CD4-positive, alpha-beta T cell treated with Interleukin-15 for 1 hour (primary cell): Measurements from ENCODE around the gene SMOC2.
"Not testable (repeated sequence)": the region's sequence is repeated elsewhere in the genome, so short reads cannot be mapped to it uniquely, and the experiment has no call there.

Source experiments
- DNase-seq: peaks from one replicate; pipeline ENCODE4 v3.0.0-alpha.2; 2020

SMOC2 gene

DNA sequence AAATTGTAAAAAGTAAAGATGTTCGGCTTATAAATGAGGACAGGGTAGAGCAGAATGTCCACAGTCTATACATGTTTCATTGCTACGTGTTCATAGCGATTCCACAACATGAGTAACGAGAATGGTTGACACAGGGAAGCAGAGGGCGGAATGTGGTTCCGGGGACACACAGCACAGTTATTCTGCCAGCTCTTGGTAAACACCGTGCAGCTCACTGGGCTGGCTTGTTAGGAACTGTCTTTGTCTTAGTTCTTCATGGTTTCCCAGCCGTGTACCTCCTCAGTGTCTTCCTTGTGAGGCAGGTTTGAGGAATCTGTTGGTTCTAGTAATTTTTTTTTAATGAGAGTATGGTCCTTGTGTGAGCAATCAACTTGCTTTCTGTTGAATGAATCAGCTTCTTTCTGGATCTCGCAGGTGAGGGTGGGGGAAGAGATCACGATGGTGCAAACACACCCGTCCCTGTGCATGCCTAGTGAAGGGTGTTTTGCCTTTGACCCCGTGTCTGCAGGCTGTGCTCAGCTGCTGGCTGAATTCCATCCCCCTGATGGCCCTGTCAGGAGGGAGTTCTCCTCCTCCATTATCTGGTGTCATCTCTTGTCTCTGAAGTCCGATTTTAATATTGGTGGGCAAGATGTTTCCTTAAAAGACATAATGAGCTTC lies 168.2 kb downstream of the SMOC2 start:
- DNase-seq = no peak

GRCh38 chr6:168609914-168610490 lies 169.0 kb downstream of the SMOC2 start:
- DNase-seq = no peak

GRCh38 chr6:168610966-168611365 lies 170.0 kb downstream of the SMOC2 start:
- DNase-seq = not testable (repeated sequence)

DNA sequence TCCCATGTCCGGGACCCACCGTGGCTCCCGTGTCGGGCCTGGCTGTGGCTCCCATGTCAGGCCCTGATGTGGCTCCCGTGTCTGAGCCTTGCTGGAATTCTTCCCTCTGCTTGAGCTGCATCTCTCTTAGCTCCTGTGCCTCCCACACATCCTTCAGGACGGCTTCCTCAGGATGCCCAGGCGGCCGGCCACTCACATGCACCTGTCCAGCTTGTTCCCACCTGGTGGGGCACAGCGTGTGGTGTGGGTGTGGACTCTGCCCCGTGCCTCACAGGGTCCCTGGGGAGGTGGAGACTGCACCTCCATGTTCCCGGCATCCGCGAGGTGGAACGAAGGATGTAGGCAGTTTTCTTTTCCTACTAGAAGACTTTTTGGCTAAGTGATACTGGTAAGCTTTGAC lies 170.7 kb downstream of the SMOC2 start:
- no peak for DNase-seq

DNA sequence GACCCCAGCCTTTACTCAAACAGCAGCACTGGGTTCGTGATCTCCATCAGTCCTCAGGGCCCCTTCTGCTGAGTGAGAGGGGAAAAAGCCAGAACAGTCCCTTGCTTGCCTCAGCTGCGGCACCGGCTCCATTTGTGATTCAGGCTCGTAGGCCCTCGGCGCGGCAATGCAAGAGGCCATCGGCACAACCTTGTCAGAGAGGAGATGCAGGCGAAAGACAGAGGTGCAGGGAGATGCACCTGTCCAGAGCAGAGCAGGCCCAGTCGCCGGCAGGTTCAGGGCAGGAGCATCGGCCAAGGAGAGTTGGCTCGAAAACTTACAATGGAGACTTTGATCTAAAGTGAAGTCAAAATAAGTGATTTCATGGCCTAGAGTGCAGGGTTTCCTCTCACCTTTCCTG lies 171.6 kb downstream of the SMOC2 start:
- DNase-seq = no peak

DNA sequence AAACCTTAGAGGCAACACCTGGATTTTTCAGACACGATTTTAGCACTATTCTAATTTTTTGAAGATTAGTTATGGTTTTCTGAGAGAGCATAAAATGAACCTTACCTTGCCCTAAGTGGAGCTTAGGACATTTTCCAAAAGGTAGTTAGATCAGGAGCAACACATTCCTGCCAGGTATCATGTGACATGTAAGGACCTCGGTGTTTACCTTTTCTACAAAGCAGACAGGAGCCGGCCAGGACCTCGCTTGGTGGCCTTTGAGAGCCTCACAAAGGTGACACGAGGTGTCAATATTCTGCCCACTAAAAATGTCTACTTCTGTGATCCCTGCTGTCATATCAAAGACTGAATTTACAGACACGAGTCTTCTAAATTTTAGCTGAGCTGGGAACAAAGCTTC lies 174.9 kb downstream of the SMOC2 start:
- DNase-seq = no peak

DNA sequence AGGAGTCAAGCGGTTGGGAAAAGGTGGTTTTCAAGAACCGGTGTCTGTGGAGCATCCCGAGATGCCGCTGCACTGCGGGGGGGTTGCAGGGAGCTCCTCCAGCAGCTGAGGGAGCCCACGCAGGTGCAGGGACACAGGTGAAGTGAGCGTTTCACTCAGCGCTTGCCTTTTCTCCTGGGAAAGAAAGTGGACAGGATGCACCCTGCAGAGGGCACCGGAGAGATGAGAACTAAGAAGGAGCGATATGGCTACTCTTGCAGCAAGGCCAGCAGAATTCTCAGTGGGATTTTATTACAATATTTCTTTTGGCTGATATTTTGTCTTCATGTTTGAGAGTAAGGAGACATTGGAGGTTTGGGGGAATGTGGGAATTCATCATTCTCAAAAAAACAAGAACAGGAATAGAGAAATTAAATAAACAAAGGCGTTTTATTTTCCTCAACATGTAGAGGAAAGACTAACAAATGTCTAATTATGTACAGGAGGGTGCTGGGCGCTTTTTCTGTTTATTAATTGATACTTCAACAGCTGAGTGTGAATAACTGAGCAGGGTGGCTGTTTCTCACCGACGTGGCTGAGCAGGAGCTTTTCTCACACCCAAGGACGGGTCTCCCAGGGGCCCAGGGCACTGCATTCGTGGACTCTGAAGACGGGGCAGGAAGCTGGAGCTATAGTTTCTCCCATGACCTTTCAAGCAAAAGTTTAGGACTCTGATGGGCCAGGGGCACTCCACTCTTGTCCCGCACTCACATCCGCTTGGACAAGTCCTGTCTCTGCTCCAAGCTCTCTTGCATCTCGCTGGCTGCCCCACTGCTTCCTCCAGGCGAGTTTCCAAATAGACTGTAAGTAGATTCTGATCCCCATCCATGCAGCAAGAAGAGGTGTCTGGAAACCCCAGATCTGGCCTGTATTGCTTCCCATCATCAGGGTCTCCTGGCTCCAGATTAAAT lies 176.1 kb downstream of the SMOC2 start:
- no peak for DNase-seq

DNA sequence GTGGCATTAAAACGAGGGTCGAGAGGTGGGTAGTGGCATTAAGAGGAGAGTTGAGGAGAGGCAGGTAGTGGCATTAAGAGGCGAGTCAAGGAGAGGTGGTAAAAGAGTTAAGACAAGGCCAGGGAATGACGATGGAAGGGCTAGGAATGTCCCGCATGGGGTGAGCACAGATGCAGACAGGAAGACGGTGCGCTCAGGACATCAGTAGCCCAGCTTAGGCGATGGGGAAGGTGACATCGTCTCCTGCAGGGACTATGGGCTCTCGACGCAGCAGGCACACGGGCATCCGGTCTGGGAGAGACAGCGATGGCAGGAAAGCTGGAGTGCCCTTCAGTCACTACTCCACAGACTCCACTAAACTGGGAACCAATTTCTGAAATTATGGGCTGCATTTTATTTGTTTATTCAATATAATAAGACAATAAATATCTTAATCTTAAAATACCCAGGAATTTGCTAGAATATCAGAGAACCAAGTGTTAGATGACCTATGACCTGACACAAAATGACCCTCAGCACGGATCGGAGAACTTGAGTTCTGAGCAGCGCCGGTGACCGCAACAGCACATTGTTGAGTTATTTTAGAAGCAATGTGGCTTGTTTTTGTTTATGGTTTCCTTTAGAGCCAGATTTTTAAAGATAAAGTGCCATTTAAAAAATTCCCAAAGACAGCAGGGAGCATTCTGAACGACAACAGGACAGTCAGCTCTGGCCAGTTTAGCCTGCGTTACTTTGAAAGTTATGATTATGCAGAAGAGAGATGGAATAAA lies 177.7 kb downstream of the SMOC2 start:
- DNase-seq = no peak

GRCh38 chr6:168619560-168620314 lies 178.8 kb downstream of the SMOC2 start:
- DNase-seq = no peak

DNA sequence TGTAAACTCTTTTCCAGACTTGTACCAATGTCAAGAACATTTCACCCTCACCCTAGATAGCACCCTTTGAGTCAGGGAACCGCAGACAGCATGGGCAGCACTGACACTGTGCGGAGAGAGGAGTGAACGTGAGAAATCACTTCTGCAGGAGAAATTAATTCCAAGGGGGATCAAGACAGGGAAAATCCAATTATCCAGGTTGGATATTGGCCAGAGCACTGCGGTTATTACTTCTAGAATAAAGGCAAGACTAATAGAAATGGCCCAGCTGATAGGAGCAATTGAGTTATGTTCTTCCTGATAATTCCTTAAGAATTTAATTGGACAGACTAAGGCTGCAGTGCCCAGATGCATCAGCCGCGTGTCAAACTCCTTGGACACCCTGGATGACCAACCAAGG lies 179.6 kb downstream of the SMOC2 start:
- DNase-seq = no peak

DNA sequence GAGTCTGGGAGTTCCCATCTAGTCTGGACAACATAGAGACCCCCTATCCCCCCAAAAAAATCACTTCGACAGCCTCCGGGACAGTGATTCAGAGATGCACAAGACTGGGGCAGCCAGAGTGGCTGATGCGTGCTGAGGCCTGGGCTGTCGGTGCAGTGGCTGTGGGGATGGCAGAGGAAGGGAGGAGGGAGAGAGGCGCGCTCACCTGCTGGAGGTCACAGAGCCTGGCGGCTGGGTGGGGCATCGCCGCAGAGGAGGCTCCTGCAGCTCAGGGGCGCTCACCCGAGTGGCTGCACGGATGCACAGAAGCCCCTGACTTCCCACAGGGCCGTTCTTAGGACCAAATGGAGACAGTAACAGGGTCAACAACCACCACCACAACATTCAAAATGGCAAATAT lies 182.8 kb downstream of the SMOC2 start:
- no peak for DNase-seq

- no peak for DNase-seq
These were observed 183.6 kb downstream of the SMOC2 start for GRCh38 chr6:168624540-168624939.

DNA sequence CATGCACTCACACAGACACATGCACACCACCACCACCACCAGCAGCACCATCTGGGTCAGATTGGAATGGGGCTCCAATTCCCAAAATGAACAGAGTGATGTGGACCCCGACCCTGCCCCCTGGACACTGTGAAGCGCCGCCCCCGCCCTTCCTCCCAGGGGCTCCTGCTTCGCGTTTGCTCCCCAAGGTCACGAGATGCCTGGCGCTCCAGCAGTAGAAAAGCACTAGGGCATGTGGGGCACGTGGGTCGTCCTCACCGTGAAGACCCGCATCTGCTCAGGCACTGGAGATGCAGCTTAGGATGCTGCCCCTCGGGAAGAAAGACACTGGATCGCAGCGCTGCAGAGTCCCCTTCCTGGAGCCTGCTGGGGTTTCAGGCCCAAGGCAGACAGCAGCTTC lies 184.0 kb downstream of the SMOC2 start:
- no peak for DNase-seq

GRCh38 chr6:168625602-168626001 lies 184.6 kb downstream of the SMOC2 start:
- no peak for DNase-seq

GRCh38 chr6:168626046-168626602 lies 185.1 kb downstream of the SMOC2 start:
- no peak for DNase-seq

- no peak for DNase-seq
These were observed 186.7 kb downstream of the SMOC2 start for GRCh38 chr6:168627506-168628175.

DNA sequence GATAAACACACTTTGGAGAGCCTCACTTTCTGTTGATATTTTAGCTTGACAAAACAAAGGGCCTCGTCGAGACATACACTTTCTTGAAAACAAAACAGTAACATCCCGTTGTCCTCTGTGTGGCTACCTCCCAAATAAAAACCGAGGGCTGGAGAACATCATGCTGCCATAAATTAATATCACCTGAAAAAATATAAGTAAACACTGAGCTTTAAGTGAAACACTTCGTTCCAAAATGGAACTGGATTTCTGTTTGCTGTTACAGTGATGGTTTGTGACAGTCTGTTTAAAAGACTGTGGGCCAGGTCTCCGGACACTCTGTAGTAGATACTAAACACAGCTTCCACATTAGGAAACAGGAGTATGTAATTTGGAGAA lies 187.2 kb downstream of the SMOC2 start:
- no peak for DNase-seq

GRCh38 chr6:168628732-168629245 lies 187.8 kb downstream of the SMOC2 start:
- no peak for DNase-seq

DNA sequence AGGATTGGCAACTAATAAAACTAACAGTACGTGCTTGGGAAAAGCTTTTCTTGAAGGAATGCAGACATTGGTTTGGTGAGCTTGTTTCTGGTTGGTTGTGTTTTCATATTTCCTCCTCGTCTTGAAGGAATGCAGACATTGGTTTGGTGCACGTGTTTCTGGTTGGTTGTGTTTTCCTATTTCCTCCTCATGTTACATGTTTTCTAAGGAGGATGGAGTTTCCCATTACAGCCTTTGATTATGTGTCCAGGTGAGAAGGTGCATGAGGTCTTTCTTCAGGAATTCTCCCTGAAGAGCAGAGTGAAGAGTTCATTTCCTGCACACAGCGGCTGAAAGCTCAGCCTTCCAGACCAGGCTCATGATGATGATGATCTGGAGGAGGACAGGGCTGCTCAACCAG lies 190.6 kb downstream of the SMOC2 start:
- no peak for DNase-seq

DNA sequence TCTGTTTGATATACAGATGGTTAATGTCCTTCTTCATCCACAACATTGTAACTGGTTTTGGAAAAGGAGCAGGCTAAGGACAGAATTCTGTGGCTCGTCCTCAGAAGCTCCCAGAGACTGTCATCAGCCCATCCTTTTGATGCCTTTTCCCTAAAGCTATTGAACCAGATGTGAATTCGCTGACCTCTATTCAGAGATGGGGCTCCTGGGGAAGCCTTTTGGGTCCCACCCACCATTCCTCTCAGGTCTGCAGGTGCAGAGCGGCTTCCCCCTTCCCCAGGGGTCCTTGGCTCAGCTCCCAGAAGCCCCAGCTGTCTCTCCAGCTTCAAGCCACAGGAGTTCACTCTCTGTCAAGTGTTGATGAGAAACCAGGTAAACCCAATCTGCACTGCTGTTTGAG lies 191.7 kb downstream of the SMOC2 start:
- no peak for DNase-seq
